HCT116 (cell line): ENCODE measurements around the gene WDFY2. TPM values are rescaled to one million over a fixed set of nuclear protein-coding genes. Genes with fewer than 3 reads are reported as not detected.

ENCODE experiments used
- ATAC-seq: fragments of 200-7000 bp; cut with Tn5 transposase; 2 replicates; pipeline ENCODE4 v1.9.1; 2020; ENCODE audit warnings: mild to moderate bottlenecking, moderate library complexity
- BruUV-seq: library from RNA; stranded (reverse); fragments of 400-500 nt; replicated peaks from 2 replicates; lab custom pipeline; 2021; lab: Mats Ljungman, UMichigan
- CTCF ChIA-PET: fragments of 300-600 bp; sonication (Branson Sonifier 250); formaldehyde crosslinking; loops from one replicate; lab custom pipeline; 2021; ENCODE audit warnings: antibody characterized with exemption; lab: Charles Lee
- POLR2A ChIA-PET: fragments of 300-600, 350-600 bp; sonication (Branson Sonifier 250); formaldehyde crosslinking; loops from one replicate; lab custom pipeline; 2021; ENCODE audit warnings: antibody characterized with exemption; lab: Charles Lee
- RAD21 ChIA-PET, 2 experiments: fragments of 300-600 bp; sonication (Branson Sonifier 250); formaldehyde crosslinking; loops; one replicate each; lab custom pipeline; 2023; ENCODE audit warnings: low total read pairs in 2 of 2; ENCODE audit not compliant: uncharacterized antibody in 2 of 2, unreplicated experiment in 2 of 2, low non-redundant PET in 1 of 2; lab: Charles Lee
- DNase-seq: peaks from one replicate; pipeline ENCODE4 v3.0.0-alpha.2; 2010; ENCODE audit warnings: low read depth, low spot score
- H2AFZ ChIP-seq: fragments of 200-600 bp; shearing (Covaris generic), sonication (generic); 2 replicates; pipeline ENCODE4 v1.6.1; 2017; ENCODE audit warnings: low read depth, mixed run types, mixed read lengths, antibody characterized with exemption, low read length; ENCODE audit not compliant: poor library complexity, severe bottlenecking
- H3K27ac ChIP-seq: 2 replicates; pipeline ENCODE4 v1.5.1; 2012; ENCODE audit warnings: low read depth, low read length
- H3K27me3 ChIP-seq: fragments of 200-600 bp; sonication (generic); 2 replicates; pipeline ENCODE4 v1.6.1; 2016; ENCODE audit warnings: mixed run types, low read length, mixed read lengths; ENCODE audit not compliant: insufficient read depth
- H3K36me3 ChIP-seq, 2 experiments: fragments of 200-500 bp in 1 of 2; fragments of 200-600 bp in 1 of 2; sonication (Bioruptor generic) in 1 of 2; sonication (generic) in 1 of 2; 2 replicates each; pipeline versions ENCODE4 v1.5.1 to v1.6.1; 2014 to 2016; ENCODE audit warnings: low read length in 2 of 2, inconsistent platforms in 1 of 2, mixed read lengths in 1 of 2, mixed run types in 1 of 2; ENCODE audit not compliant: insufficient read depth in 2 of 2, control insufficient read depth in 1 of 2
- H3K4me1 ChIP-seq, 2 experiments: fragments of 200-600 bp in 1 of 2; sonication (generic) in 1 of 2; 2 replicates each; pipeline versions ENCODE4 v1.5.1 to v1.6.1; 2012 to 2017; ENCODE audit warnings: low read length in 2 of 2, inconsistent platforms in 1 of 2, mild to moderate bottlenecking in 1 of 2, mixed read lengths in 1 of 2, mixed run types in 1 of 2, moderate library complexity in 1 of 2; ENCODE audit not compliant: insufficient read depth in 2 of 2, control insufficient read depth in 1 of 2
- H3K4me2 ChIP-seq: fragments of 200-600 bp; sonication (generic); 2 replicates; pipeline ENCODE4 v1.6.1; 2017; ENCODE audit warnings: mixed run types, low read length, mixed read lengths
- H3K4me3 ChIP-seq, 2 experiments: fragments of 200-600 bp in 1 of 2; sonication (generic) in 1 of 2; replicated peaks in 1 of 2; 2 replicates each; pipeline ENCODE4 v1.5.1; 2011 to 2016; ENCODE audit warnings: low read length in 2 of 2, control low read depth in 1 of 2, low read depth in 1 of 2, mild to moderate bottlenecking in 1 of 2, mixed read lengths in 1 of 2, mixed run types in 1 of 2
- H3K79me2 ChIP-seq: fragments of 200-600 bp; sonication (generic); 2 replicates; pipeline ENCODE4 v1.6.1; 2017; ENCODE audit warnings: mild to moderate bottlenecking, mixed run types, low read length, moderate library complexity, mixed read lengths; ENCODE audit not compliant: insufficient read depth
- H3K9ac ChIP-seq: fragments of 200-600 bp; sonication (generic); 2 replicates; pipeline ENCODE4 v1.6.1; 2016; ENCODE audit warnings: low read length, mixed read lengths
- H3K9me2 ChIP-seq: fragments of 200-600 bp; sonication (generic), shearing (Covaris generic); 2 replicates; pipeline ENCODE4 v1.6.1; 2017; ENCODE audit warnings: mixed run types, mild to moderate bottlenecking, moderate library complexity; ENCODE audit not compliant: insufficient read depth
- H3K9me3 ChIP-seq, 2 experiments: fragments of 200-500 bp in 1 of 2; fragments of 200-600 bp in 1 of 2; sonication (Bioruptor generic) in 1 of 2; sonication (generic) in 1 of 2; 2 replicates each; pipeline ENCODE4 v1.6.1; 2014 to 2017; ENCODE audit warnings: low read length in 2 of 2, mixed read lengths in 2 of 2, inconsistent platforms in 1 of 2, low read depth in 1 of 2, mild to moderate bottlenecking in 1 of 2, mixed run types in 1 of 2, moderate library complexity in 1 of 2; ENCODE audit not compliant: control insufficient read depth in 1 of 2, insufficient read depth in 1 of 2
- H4K20me1 ChIP-seq: fragments of 200-600 bp; sonication (generic), shearing (Covaris generic); 2 replicates; pipeline ENCODE4 v1.6.1; 2017; ENCODE audit warnings: mixed run types, mild to moderate bottlenecking, moderate library complexity; ENCODE audit not compliant: insufficient read depth
- ATF3 ChIP-seq: IDR thresholded peaks from 2 replicates; pipeline ENCODE4 v1.6.1; 2012
- CTCF ChIP-seq, 3 experiments: fragments of 200-600 bp in 1 of 3; sonication (generic) in 1 of 3; IDR thresholded peaks in 2 of 3; conservative IDR thresholded peaks in 1 of 3; 2 replicates each; pipeline ENCODE4 v1.5.1; 2012 to 2017; ENCODE audit warnings: low read depth in 2 of 3, low read length in 2 of 3, antibody characterized with exemption in 1 of 3, borderline replicate concordance in 1 of 3, control low read depth in 1 of 3, mild to moderate bottlenecking in 1 of 3, mixed read lengths in 1 of 3, mixed run types in 1 of 3, moderate library complexity in 1 of 3; ENCODE audit not compliant: insufficient read depth in 1 of 3
- JUND ChIP-seq: IDR thresholded peaks from 2 replicates; pipeline ENCODE4 v1.6.1; 2012
- RAD21 ChIP-seq: IDR thresholded peaks from 2 replicates; pipeline ENCODE4 v1.6.1; 2012; ENCODE audit warnings: low read depth, mild to moderate bottlenecking
- REST ChIP-seq: IDR thresholded peaks from 2 replicates; pipeline ENCODE4 v1.6.1; 2012; ENCODE audit warnings: low read depth
- SP1 ChIP-seq: IDR thresholded peaks from 2 replicates; pipeline ENCODE4 v1.6.1; 2012; ENCODE audit warnings: low read depth
- intact Hi-C: fragments of 100-400 bp; cut with micrococcal nuclease; formaldehyde crosslinking; loops from 2 replicates; pipeline ENCODE4 v1.10.0; 2022
- total RNA-seq: library from RNA; stranded (reverse); gene quantifications from one replicate; pipeline ENCODE4 v1.2.1, GENCODE V29; 2021; ENCODE audit not compliant: unreplicated experiment

WDFY2 gene
- total RNA-seq, 1 experiment from 2014 or later, result 6.1 TPM

- H3K4me1 ChIP-seq, result peaks cover 5% of the 10 kb centered on the region in 2 experiments; a peak in 2 of 4 replicates
- no peaks in the 10 kb centered on the region for H3K27me3 ChIP-seq
- no peak overlapping the region for H3K9ac ChIP-seq
- no TSS peak for BruUV-seq
- no peak overlapping the region for H3K4me2 ChIP-seq
- ATAC-seq (peak; percentile 38; the same call in 1 of the 2 replicates), DNase-seq (no peak)
- RAD21 ChIA-PET, result no interaction called here
- H3K9me2 ChIP-seq, result no peaks in the 10 kb centered on the region
- no peak overlapping the region for H3K27ac ChIP-seq
- intact Hi-C loops, result no loop called here
- CTCF ChIA-PET, result interaction anchor here (1.0 kb wide), 1 partner anchor 25 kb away, joined by 3 read pairs; no protein-coding TSS in a partner anchor
- no peak overlapping the region for H2AFZ ChIP-seq
- no peaks in the 10 kb centered on the region for H3K36me3 ChIP-seq
- no peaks in the 10 kb centered on the region for H4K20me1 ChIP-seq
- no peaks in the 10 kb centered on the region for H3K9me3 ChIP-seq
- H3K4me3 ChIP-seq, result no peak overlapping the region
- POLR2A ChIA-PET, result no interaction called here
- H3K79me2 ChIP-seq, result no peaks in the 10 kb centered on the region
- TF ChIP-seq SP1 (no peak), JUND (no peak), REST (no peak), CTCF (IDR thresholded peaks at IDR 0.05 in 2 of 3, conservative IDR thresholded peaks at IDR 0.05 in 1 of 3; ENCODE audit: borderline replicate concordance in 1 of 3, insufficient read depth in 1 of 3, low read depth in 2 of 3, low read length in 2 of 3) (peak in 2 of 3 experiments; percentile 44; a peak in 3 of 6 replicates), RAD21 (peak; percentile 42), ATF3 (no peak)
These were observed 182.8 kb downstream of the WDFY2 start for GRCh38 chr13:51767100-51767499.
